ENCODE measurements around the gene ITGA7. TPM values are rescaled to one million over a fixed set of nuclear protein-coding genes. Genes with fewer than 3 reads are reported as not detected.

Gene ITGA7
- total RNA-seq, 4 donors from 2014 or later: 117 to 518 (median 175) TPM

DNA sequence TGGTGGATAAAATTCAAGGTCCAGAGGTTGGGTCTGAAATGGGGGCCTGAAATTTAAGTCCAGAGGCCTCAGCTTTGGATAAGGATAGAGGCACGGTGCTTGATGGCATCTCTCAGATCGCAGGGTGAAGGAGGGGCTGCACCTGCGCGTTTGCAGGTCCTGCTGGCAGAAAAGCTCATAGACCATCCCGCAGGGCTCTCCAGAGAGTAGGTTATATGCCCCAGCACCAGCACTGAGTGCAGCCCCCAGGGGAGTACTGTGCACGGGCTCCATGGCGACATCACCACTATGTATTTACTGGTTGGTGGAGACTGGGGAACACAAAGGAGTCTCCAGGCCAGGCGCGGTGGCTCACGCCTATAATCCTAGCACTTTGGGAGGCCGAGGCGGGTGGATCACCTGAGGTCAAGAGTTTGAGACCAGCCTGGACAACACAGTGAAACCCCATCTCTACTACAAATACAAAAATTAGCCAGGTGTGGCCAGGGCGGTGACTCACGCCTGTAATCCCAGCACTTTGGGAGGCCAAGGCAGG is 25.4 kb upstream of the ITGA7 start:
- TF ChIP-seq, protein P1, sequence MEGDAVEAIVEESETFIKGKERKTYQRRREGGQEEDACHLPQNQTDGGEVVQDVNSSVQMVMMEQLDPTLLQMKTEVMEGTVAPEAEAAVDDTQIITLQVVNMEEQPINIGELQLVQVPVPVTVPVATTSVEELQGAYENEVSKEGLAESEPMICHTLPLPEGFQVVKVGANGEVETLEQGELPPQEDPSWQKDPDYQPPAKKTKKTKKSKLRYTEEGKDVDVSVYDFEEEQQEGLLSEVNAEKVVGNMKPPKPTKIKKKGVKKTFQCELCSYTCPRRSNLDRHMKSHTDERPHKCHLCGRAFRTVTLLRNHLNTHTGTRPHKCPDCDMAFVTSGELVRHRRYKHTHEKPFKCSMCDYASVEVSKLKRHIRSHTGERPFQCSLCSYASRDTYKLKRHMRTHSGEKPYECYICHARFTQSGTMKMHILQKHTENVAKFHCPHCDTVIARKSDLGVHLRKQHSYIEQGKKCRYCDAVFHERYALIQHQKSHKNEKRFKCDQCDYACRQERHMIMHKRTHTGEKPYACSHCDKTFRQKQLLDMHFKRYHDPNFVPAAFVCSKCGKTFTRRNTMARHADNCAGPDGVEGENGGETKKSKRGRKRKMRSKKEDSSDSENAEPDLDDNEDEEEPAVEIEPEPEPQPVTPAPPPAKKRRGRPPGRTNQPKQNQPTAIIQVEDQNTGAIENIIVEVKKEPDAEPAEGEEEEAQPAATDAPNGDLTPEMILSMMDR (IDR thresholded peaks at IDR 0.05; ENCODE audit: low read depth): no peak

DNA sequence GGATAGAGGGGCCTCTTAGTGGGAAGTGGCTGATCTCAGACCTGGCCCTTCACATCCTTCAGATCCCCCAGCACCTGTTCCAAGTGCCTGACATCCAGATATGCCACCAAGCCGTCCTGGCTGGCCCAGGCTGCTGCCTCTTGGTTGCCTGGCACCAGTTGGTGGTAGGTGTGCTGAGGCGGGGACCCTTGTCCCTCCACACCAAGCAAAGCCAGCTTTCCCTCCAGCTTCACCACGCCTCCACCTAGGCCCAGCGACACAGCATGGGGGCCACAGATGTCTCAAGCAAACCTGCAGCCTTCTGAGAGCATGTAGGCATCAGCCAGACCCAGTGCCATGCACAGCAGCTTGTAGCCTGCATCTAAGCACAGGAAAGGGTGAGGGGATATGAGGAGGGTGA is 24.6 kb upstream of the ITGA7 start:
- TF ChIP-seq, protein P1 (IDR thresholded peaks at IDR 0.05; ENCODE audit: low read depth): no peak

DNA sequence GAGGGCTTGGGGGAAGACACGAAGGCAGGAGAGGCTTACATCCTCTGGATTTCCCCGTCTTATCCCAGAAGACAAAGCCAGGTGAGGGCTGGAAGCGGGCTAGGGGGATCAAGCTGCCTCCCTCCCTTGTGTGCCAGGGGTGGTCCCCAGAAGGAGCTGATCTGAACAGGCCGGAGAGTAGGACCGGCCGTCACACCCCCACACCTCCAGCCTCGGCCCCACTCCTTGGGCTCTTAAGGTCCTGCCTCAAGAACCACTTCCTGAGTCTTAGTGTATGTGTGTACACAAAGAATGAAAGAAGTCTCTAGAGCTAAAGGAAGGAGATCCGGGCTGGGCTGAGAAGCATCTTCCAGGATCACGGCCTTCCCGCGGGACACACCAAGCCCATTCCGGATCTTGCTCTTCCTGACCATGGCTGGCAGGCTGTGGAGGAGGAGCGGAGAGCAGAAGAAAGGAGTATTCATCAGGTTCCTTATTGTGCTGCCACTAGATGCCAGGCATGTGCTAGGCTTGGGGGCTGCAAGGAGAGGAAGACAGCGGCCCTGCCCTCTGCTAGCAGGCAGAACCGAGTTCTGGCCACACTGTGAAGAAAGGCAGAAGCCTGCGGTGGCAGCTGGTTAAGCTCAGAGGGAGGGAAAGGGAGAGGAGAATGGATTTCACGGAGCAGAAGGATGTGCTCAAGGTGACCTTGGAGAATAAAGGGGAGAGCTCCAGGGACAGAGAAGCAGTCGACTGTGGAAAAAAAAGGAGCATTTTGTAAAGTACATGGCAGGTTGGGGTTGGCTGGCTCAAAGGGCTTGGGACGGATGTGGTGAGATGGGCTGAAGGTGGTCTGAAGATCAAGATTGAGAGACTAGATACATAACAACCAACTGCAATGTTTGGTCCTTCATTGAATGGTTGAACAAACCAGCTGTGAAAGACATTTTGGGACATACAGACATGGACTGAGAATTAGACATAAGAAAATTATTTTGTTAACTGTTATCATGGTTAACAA is 22.4 kb upstream of the ITGA7 start:
- TF ChIP-seq, protein P1 (IDR thresholded peaks at IDR 0.05; ENCODE audit: low read depth): no peak

DNA sequence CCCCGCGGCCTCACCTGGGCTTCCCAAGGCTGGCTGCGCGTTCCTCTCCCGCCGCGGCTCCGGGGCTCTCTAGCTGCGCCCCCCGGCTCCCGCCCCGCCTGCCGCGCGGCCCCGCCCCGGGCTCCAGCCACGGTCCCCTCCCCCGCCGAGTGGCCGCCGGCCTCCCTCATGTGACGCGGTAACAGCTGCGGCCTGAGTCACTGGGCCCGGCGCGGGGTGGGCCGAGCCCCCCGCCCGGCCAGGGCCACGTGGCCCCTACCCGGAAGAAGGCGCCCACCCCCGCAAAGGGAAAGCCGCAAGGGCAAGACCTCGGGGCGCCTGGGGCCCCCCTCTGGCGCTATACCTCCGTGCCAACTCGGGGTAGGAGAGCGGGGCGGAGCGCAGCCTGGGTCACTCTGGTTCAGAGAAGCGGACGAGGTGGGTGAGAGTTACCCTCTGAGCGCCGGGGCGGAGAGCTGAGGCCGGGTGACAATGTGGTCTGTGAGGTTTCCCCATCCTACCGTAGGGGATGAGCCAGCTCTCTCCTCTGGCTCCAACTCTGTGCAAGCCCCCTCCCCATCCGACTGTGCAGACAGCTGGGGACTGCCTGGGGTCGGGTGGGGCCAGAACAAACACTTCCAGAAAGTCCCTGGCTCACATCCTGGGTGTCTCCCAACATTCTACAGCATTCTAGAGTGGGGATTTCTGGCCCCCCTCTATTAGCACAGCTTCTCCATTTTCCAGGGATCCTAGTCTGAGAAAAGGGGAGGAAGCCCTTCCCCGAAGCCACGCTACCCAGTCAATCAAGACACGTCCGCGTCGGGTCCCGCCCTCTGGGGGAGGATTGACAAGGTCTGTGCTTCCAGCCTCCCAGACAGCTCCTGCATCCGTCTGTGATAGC is 21.5 kb upstream of the ITGA7 start, which contains the start of gene CD63:
CD63 (minus strand) TSS at position 71 of the 880 bp plus-strand sequence. CDS start 668 bp downstream, outside the sequence.
- TF ChIP-seq, protein P1 (IDR thresholded peaks at IDR 0.05; ENCODE audit: low read depth): no peak

DNA sequence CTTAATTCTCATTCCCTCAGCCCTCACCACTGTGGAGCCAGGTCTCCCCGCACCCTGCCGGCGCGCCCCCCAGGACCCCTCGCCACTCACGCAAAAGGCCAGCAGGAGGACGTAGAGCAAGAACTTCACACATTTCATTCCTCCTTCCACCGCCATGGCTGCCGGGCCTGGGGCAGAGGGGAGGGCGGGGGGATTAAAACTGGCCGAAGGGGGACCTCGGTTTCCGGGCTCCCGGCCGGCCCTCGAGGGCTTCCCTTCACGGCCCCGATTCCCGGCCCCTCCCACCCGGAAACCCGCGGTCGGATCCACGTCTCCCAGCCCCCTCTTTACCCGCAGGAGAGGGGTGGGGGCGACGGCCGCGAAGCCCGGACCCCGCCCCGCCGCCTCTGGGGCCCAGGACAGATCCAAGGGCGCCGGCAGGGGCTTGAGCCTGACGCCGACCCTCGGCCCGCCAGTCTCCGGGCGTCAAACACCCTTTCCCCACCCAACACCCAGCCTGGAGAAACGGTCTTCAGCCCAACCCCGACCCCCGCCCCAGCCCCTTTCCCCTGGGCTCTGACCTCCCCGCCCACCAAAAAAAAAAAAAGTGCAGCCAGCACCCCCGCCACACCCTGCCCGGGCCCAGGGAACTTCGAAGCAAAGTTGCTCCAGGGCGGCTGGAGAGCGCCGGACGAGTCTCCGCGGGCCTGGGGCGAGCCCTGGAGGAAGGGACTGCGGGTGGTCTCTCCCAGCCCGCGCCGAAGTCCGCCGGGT is 20.7 kb upstream of the ITGA7 start:
- TF ChIP-seq, protein P1 (IDR thresholded peaks at IDR 0.05; ENCODE audit: low read depth): no peak

DNA sequence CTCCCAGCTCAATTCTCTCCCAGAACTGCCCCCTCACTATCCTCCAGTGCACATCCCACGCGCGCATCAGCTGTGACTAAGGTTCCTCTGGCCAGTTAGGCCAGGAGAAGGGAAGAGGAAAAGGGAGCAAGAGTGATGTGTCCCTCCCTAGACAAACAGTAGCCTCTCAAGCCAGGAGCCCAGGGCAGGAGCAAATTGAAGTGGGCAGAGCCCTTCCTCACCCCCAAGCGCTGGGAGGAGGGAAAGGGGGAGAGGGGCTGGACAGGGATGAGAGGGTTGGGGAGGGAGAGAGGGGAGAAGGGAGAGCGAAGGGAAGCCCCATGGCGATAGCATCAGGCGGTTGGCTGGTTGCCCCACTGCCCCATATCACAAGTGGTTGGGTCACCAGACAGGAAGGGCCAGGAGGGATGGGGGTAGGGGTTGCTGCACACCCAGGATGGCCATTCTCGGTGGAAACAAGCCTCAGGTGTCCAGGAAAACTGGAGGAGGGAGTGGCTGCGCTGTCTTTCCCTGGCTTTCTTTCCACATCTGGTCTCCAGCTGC is 20.0 kb upstream of the ITGA7 start:
- TF ChIP-seq, protein P1 (IDR thresholded peaks at IDR 0.05; ENCODE audit: low read depth): no peak

Measured in subcutaneous adipose tissue (tissue), 4 donors.